ENCODE results near the gene DCAF16.

DNA sequence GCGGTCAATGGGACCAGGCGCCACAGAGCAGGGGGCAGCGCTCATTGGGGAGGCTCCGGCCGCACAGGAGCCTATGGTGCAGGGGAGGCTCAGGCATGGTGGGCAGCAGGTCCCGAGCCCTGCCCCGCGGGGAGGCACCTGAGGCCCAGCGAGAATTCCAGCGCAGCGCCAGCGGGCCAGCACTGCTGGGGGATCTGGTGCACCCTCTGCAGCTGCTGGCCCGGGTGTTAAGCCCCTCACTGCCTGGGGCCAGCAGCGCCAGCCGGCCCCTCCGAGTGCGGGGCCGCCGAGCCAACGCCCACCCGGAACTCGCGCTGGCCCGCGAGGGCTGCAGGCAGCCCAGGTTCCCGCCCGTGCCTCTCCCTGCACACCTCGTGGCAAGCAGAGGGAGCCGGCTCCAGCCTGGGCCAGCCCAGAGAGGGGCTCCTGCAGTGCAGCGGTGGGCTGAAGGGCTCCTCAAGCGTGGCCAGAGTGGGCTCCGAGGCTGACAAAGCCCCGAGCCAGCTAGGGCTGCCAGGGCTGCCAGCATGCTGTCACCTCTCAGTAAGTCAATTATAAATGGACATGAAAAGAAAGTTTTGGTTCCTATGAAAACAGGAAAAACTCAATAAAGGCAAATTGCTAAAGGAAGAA lies 43.6 kb downstream of the DCAF16 start:
- no peak for TF ChIP-seq CTCF (IDR thresholded peaks at IDR 0.05)
- no peak for TF ChIP-seq ZFX (IDR thresholded peaks at IDR 0.05; ENCODE audit: borderline replicate concordance)

All from 22Rv1 (cell line).